Measurements from ENCODE around the gene HRH3.

- TF ChIP-seq, protein P1, sequence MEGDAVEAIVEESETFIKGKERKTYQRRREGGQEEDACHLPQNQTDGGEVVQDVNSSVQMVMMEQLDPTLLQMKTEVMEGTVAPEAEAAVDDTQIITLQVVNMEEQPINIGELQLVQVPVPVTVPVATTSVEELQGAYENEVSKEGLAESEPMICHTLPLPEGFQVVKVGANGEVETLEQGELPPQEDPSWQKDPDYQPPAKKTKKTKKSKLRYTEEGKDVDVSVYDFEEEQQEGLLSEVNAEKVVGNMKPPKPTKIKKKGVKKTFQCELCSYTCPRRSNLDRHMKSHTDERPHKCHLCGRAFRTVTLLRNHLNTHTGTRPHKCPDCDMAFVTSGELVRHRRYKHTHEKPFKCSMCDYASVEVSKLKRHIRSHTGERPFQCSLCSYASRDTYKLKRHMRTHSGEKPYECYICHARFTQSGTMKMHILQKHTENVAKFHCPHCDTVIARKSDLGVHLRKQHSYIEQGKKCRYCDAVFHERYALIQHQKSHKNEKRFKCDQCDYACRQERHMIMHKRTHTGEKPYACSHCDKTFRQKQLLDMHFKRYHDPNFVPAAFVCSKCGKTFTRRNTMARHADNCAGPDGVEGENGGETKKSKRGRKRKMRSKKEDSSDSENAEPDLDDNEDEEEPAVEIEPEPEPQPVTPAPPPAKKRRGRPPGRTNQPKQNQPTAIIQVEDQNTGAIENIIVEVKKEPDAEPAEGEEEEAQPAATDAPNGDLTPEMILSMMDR (IDR thresholded peaks at IDR 0.05; ENCODE audit: insufficient read depth, low read length, poor library complexity, severe bottlenecking) = no peak
- no peak for TF ChIP-seq EZH2phosphoT487 (conservative IDR thresholded peaks at IDR 0.05; ENCODE audit: low read length)
Measured at GRCh38 chr20:62267543-62267942, 47.5 kb upstream of the HRH3 start.

All from SU-DHL-6 (cell line).